Gastroesophageal sphincter (tissue), 4 donors: ENCODE measurements around the gene UBE2E2. TPM values are rescaled to one million over a fixed set of nuclear protein-coding genes. Genes with fewer than 3 reads are reported as not detected.
A peak's percentile ranks its signal among the peaks of the same experiment; 100 is the strongest.

Experiments used
- ATAC-seq: fragments of 150-250 bp; one replicate; pipeline ENCODE4 v1.9.1; 2016; ENCODE audit warnings: mild to moderate bottlenecking, moderate library complexity
- H3K27ac ChIP-seq, 4 donors: fragments of 200-600 bp; sonication (generic) in 3 of 4; 1 replicate in 3 of 4; 2 replicates in 1 of 4; pipeline ENCODE4 v1.5.1; 2016 to 2019
- H3K27me3 ChIP-seq: fragments of 200-600 bp; sonication (generic); one replicate; pipeline ENCODE4 v1.5.1; 2019
- H3K36me3 ChIP-seq, 2 donors: fragments of 200-600 bp; sonication (generic); one replicate each; pipeline ENCODE4 v1.5.1; 2019; ENCODE audit warnings: control low read depth in 1 of 2
- H3K4me1 ChIP-seq, 3 donors: fragments of 200-600 bp; sonication (generic); 1 replicate in 2 of 3; 2 replicates in 1 of 3; pipeline ENCODE4 v1.5.1; 2016 to 2019; ENCODE audit warnings: control low read depth in 2 of 3
- H3K4me3 ChIP-seq, 2 donors: fragments of 200-600 bp; sonication (generic); one replicate each; pipeline ENCODE4 v1.5.1; 2019; ENCODE audit warnings: mild to moderate bottlenecking in 1 of 2, moderate library complexity in 1 of 2
- H3K9me3 ChIP-seq, 3 donors: fragments of 200-600 bp; sonication (generic); one replicate each; pipeline ENCODE4 v1.5.1; 2017 to 2019; ENCODE audit warnings: control low read depth in 2 of 3
- CTCF ChIP-seq, 4 experiments: fragments of 200-600 bp in 2 of 4; fragments of 450-650 bp in 2 of 4; sonication (generic) in 1 of 4; IDR thresholded peaks; one replicate each; pipeline ENCODE4 v1.5.1; 2017 to 2019; ENCODE audit warnings: antibody characterized with exemption in 4 of 4, mild to moderate bottlenecking in 2 of 4, moderate library complexity in 2 of 4
- EP300 ChIP-seq: sonication (generic); formaldehyde crosslinking; IDR thresholded peaks from one replicate; pipeline ENCODE4 v1.6.1; 2017; ENCODE audit warnings: antibody characterized with exemption, mild to moderate bottlenecking
- POLR2A ChIP-seq, 2 donors: fragments of 450-650 bp; IDR thresholded peaks; one replicate each; pipeline ENCODE4 v1.6.1; 2017; ENCODE audit warnings: antibody characterized with exemption in 2 of 2, mild to moderate bottlenecking in 2 of 2, moderate library complexity in 1 of 2
- POLR2AphosphoS5 ChIP-seq: sonication (generic); formaldehyde crosslinking; IDR thresholded peaks from one replicate; pipeline ENCODE4 v1.6.1; 2017; ENCODE audit warnings: antibody characterized with exemption
- WGBS, 2 donors: methylation state at CpG; one replicate each; pipeline ENCODE4 v1.1.5; 2018; ENCODE audit warnings: low coverage in 1 of 2; 5-methylcytosine and 5-hydroxymethylcytosine counted together
- total RNA-seq, 4 donors: library from RNA; depleted of rRNA; stranded (reverse); fragments of >200 nt; gene quantifications; one replicate each; pipeline ENCODE4 v1.1.0, GENCODE V29; 2016

UBE2E2 gene
- total RNA-seq, 4 donors from 2014 or later = 35.8 to 114 (median 70.2) TPM

GRCh38 chr3:23219117-23219516, 16.0 kb downstream of the UBE2E2 start:
- Histone ChIP-seq H3K27ac (no peak overlapping the region), H3K9me3 (no peaks in the 10 kb centered on the region), H3K4me3 (no peak overlapping the region), H3K27me3 (no peaks in the 10 kb centered on the region), H3K4me1 (peaks cover 0 to 41% (median 4%) of the 10 kb centered on the region in 3 donors), H3K36me3 (no peaks in the 10 kb centered on the region)
- no peak for ATAC-seq
- TF ChIP-seq CTCF (IDR thresholded peaks at IDR 0.05) (no peak), POLR2AphosphoS5 (no peak), EP300 (no peak), POLR2A (IDR thresholded peaks at IDR 0.05) (no peak)
- WGBS, 2 donors = 53 to 58% methylated on average over 2 of the region's 2 CpGs

GRCh38 chr3:23219552-23219951, 16.4 kb downstream of the UBE2E2 start:
- H3K27ac ChIP-seq = no peak overlapping the region

GRCh38 chr3:23221136-23221535, 18.0 kb downstream of the UBE2E2 start:
- H3K9me3 ChIP-seq = no peaks in the 10 kb centered on the region
- H3K4me3 ChIP-seq = no peak overlapping the region
- WGBS, 2 donors = 70 to 80% methylated on average over 1 to 3 of the region's 3 CpGs
- TF ChIP-seq POLR2A (IDR thresholded peaks at IDR 0.05) (no peak), POLR2AphosphoS5 (no peak), CTCF (IDR thresholded peaks at IDR 0.05) (no peak), EP300 (no peak)
- H3K27ac ChIP-seq = no peak overlapping the region
- H3K36me3 ChIP-seq = no peaks in the 10 kb centered on the region
- no peaks in the 10 kb centered on the region for H3K27me3 ChIP-seq
- ATAC-seq = no peak
- H3K4me1 ChIP-seq = peaks cover 0 to 41% (median 4%) of the 10 kb centered on the region in 3 donors

More at GRCh38 chr3:23219552-23219951, 16.4 kb downstream of the UBE2E2 start:
- Histone ChIP-seq H3K27me3 (no peaks in the 10 kb centered on the region), H3K4me3 (no peak overlapping the region), H3K36me3 (no peaks in the 10 kb centered on the region), H3K9me3 (no peaks in the 10 kb centered on the region), H3K4me1 (peaks cover 0 to 41% (median 4%) of the 10 kb centered on the region in 3 donors)
- TF ChIP-seq EP300 (no peak), CTCF (IDR thresholded peaks at IDR 0.05) (no peak), POLR2A (IDR thresholded peaks at IDR 0.05) (no peak), POLR2AphosphoS5 (no peak)
- no peak for ATAC-seq
- WGBS, 2 donors = 47 to 60% methylated on average over 1 to 2 of the region's 2 CpGs

- Histone ChIP-seq H3K4me1 (peaks cover 2 to 18% (median 4%) of the 10 kb centered on the region in 3 donors), H3K27me3 (no peaks in the 10 kb centered on the region), H3K27ac (no peak overlapping the region), H3K9me3 (no peaks in the 10 kb centered on the region), H3K36me3 (no peaks in the 10 kb centered on the region), H3K4me3 (no peak overlapping the region)
- TF ChIP-seq POLR2AphosphoS5 (peak; percentile 28), EP300 (no peak)
- ATAC-seq = no peak
- 22 to 78% methylated on average over 2 to 3 of the region's 3 CpGs for WGBS, 2 donors
These were observed 28.9 kb downstream of the UBE2E2 start for GRCh38 chr3:23232016-23232415.

GRCh38 chr3:23232854-23233253, 29.7 kb downstream of the UBE2E2 start:
- WGBS, 2 donors = 80 to 89% methylated on average over 1 of the region's 1 CpG
- Histone ChIP-seq H3K4me1 (peaks cover 2 to 18% (median 4%) of the 10 kb centered on the region in 3 donors), H3K4me3 (no peak overlapping the region), H3K9me3 (no peaks in the 10 kb centered on the region), H3K36me3 (no peaks in the 10 kb centered on the region), H3K27me3 (no peaks in the 10 kb centered on the region), H3K27ac (no peak overlapping the region)
- TF ChIP-seq POLR2A (IDR thresholded peaks at IDR 0.05) (no peak), EP300 (no peak), POLR2AphosphoS5 (no peak), CTCF (IDR thresholded peaks at IDR 0.05) (no peak)
- ATAC-seq = no peak
